Mucosa of descending colon (tissue), 3 donors: ENCODE results near the gene CHMP1B. TPM values are rescaled to one million over a fixed set of nuclear protein-coding genes. Genes with fewer than 3 reads are reported as not detected.
"Not testable (repeated sequence)": the region's sequence is repeated elsewhere in the genome, so short reads cannot be mapped to it uniquely, and the experiment has no call there.

Source experiments
- ATAC-seq: fragments of 200-7000 bp; cut with Tn5 transposase; one replicate; pipeline ENCODE4 v1.9.1; 2020; ENCODE audit warnings: mild to moderate bottlenecking, moderate library complexity
- DNase-seq, 3 donors: peaks; one replicate each; pipeline ENCODE4 v3.0.0-alpha.2; 2020
- H3K36me3 ChIP-seq: fragments of 200-600 bp; one replicate; pipeline ENCODE4 v1.8.0; 2021; ENCODE audit warnings: low read depth, mild to moderate bottlenecking
- H3K4me1 ChIP-seq: fragments of 200-600 bp; one replicate; pipeline ENCODE4 v1.8.0; 2021; ENCODE audit warnings: low read depth, mild to moderate bottlenecking
- H3K4me3 ChIP-seq: fragments of 200-600 bp; one replicate; pipeline ENCODE4 v1.8.0; 2021; ENCODE audit warnings: mild to moderate bottlenecking
- H3K9me3 ChIP-seq: fragments of 200-600 bp; one replicate; pipeline ENCODE4 v1.8.0; 2021; ENCODE audit warnings: mild to moderate bottlenecking
- intact Hi-C, 2 donors: fragments of 100-400 bp; cut with DNase I in 1 of 2; cut with micrococcal nuclease in 1 of 2; formaldehyde crosslinking; loops; one replicate each; pipeline versions ENCODE4 v1.11.0 to v1.11.1; 2022; cut with DNase I, micrococcal nuclease
- total RNA-seq, 3 donors: library from RNA; stranded (reverse); fragmentation: NEBNext Ultra II Directional in 2 of 3; extraction: Animal tissue kit (Norgen Biotek cat#: 25700) in 2 of 3; gene quantifications; one replicate each; pipeline versions ENCODE4 v1.2.1 to v1.2.4, GENCODE V29; 2021 to 2023
- TF ChIP-seq, protein P1 (sequence below): fragments of 200-600 bp; IDR thresholded peaks from one replicate; pipeline ENCODE4 v1.8.0; 2022; ENCODE audit warnings: antibody characterized with exemption, mild to moderate bottlenecking
- donor health status: DM: no; HTN: no; CAD: no; lungs with moderate emphysema.
- donor health status: DM: no; HTN: no; CAD: no.
- donor health status: DM: no; HTN: yes; CAD: no.

The CHMP1B gene
- total RNA-seq, 3 donors from 2014 or later: 60.9 to 88.3 (median 66.7) TPM

DNA sequence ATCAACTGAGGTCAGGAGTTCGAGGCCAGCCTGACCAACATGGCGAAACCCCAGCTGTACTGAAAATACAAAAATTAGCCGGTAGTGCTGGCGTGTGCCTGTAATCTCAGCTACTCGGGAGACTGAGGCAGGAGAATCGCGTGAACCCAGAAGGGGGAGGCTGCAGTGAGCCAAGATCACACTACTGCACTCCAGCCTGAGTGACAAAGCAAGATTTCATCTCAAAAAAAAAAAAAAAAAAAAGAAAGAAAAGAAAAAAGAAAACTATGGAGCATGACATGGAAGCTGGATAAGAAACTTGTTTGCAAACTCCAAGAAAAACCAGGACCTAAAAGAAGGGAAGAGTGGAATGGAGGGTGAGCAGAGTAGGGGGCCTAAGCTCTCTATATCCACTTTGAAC is 1.9 kb upstream of the CHMP1B start:
- intact Hi-C loops: no loop called here
- Histone ChIP-seq H3K9me3 (no peaks in the 10 kb centered on the region), H3K36me3 (no peaks in the 10 kb centered on the region), H3K4me3 (no peak overlapping the region), H3K4me1 (peaks cover 16% of the 10 kb centered on the region)
- TF ChIP-seq, protein P1, sequence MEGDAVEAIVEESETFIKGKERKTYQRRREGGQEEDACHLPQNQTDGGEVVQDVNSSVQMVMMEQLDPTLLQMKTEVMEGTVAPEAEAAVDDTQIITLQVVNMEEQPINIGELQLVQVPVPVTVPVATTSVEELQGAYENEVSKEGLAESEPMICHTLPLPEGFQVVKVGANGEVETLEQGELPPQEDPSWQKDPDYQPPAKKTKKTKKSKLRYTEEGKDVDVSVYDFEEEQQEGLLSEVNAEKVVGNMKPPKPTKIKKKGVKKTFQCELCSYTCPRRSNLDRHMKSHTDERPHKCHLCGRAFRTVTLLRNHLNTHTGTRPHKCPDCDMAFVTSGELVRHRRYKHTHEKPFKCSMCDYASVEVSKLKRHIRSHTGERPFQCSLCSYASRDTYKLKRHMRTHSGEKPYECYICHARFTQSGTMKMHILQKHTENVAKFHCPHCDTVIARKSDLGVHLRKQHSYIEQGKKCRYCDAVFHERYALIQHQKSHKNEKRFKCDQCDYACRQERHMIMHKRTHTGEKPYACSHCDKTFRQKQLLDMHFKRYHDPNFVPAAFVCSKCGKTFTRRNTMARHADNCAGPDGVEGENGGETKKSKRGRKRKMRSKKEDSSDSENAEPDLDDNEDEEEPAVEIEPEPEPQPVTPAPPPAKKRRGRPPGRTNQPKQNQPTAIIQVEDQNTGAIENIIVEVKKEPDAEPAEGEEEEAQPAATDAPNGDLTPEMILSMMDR: no peak
- DNase-seq: no peak
- no peak for ATAC-seq

DNA sequence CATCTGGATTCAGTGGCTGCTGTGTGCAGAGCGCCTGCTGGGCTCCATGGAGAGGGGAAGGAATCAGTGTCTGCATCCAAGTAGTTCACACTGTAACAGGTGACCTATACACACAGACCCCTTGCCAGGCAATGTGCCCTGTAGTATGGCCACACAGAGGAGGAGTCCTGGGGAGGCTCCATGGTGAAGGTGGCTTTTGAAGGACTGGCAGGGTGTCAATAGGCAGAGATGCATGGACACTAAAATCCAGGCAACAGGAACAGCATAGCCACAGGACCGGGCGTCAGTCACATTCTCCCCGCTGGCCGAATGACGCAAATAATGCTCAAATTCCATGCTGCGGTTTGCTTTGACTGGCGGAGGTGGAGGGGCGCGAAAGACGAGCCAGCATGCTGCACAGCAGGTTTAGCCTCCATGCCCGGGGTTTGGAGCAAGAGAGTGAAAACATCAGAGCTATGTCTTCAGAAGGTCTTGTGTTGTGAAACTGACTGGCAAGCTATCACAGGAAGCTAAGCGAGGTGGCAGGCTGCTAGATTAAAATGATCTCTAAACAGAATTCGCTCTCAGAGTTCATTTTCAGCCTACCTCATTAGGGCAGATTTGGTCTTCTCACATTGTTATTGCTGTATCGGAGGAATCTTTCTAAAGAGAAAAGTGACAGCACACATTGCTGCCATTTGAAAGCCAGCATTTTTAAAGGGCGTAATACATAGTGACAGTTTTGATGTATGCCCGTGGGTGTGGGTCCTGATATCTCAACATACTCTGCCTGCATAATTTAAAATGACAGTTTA is 1.2 kb upstream of the CHMP1B start:
- Histone ChIP-seq H3K4me1 (peaks cover 16% of the 10 kb centered on the region), H3K9me3 (no peaks in the 10 kb centered on the region), H3K4me3 (no peak overlapping the region), H3K36me3 (no peaks in the 10 kb centered on the region)
- intact Hi-C loops: loop anchor here (10.0 kb wide), 1 partner anchor 55 kb away; the partner anchor contains the start of gene MPPE1 (in 2 of the 2)
- DNase-seq (peak; percentile 56 to 73 (median 65)), ATAC-seq (peak; percentile 38)
- TF ChIP-seq, protein P1: no peak

DNA sequence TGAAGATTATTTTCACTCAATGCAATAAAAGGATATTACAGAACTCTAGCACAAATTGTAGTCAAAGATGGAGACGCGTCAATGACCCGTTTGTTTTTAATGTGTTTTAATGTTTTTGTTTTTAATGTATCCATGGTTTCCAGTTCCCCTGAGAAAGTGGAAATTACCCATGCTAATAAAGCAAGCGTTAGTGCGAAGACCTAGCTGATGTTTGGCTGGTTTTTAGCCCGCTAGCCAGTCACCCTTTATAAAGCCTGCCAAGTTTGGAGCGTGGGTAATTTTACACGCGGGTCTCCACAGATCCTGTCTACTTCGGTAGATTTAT is 430 bp upstream of the CHMP1B start:
- no peaks in the 10 kb centered on the region for H3K36me3 ChIP-seq
- TF ChIP-seq, protein P1: no peak
- peak overlapping the region; percentile 54 for H3K4me3 ChIP-seq
- no peaks in the 10 kb centered on the region for H3K9me3 ChIP-seq
- ATAC-seq: peak; percentile 15
- DNase-seq: no peak
- H3K4me1 ChIP-seq: peaks cover 16% of the 10 kb centered on the region
- intact Hi-C loops: loop anchor here (10.0 kb wide), 1 partner anchor 54 kb away; the partner anchor contains the start of gene MPPE1 (in 2 of the 2)

DNA sequence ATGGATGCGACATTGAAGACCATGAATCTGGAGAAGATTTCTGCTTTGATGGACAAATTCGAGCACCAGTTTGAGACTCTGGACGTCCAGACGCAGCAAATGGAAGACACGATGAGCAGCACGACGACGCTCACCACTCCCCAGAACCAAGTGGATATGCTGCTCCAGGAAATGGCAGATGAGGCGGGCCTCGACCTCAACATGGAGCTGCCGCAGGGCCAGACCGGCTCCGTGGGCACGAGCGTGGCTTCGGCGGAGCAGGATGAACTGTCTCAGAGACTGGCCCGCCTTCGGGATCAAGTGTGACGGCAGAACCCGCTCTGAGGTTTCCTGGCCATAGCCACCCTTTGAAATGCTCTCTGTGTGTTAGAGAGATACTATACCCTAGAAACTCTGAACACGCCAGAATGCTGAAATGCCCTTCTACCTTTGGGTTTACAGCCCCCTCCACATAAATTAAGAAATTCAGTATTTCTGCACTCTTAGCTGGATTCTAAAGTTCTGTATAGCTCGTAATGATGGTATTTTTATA is 659 bp downstream of the CHMP1B start:
- Histone ChIP-seq H3K36me3 (no peaks in the 10 kb centered on the region), H3K4me3 (peak overlapping the region; percentile 54), H3K4me1 (peaks cover 21% of the 10 kb centered on the region), H3K9me3 (no peaks in the 10 kb centered on the region)
- intact Hi-C loops: loop anchor here (10.0 kb wide), 1 partner anchor 53 kb away; the partner anchor contains the start of gene MPPE1 (in 2 of the 2)
- ATAC-seq (peak; percentile 54), DNase-seq (peak; percentile 57 to 78 (median 72))
- TF ChIP-seq, protein P1: no peak

DNA sequence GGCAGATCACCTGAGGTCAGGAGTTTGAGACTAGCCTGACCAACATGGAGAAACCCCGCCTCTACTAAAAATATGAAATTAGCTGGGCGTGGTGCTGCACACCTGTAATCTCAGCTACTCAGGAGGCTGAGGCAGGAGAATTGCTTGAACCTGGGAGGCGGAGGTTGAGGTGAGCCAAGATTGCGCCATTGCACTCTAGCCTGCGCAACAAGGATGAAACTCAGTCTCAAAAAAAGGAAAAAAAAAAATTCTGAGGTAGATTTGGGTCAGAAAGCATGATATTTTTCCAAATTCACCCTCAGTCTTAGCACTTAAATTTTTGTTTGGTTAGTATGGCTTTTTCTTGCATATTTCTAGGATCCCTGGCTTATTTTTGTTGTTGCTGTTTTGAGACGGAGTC is 3.3 kb downstream of the CHMP1B start:
- not testable (repeated sequence) for H3K9me3 ChIP-seq, H3K36me3 ChIP-seq, H3K4me3 ChIP-seq, ATAC-seq
- peak in 1 of 3 donors; percentile 23 for DNase-seq
- H3K4me1 ChIP-seq: peaks cover 34% of the 10 kb centered on the region
- intact Hi-C loops: loop anchor here (10.0 kb wide), 1 partner anchor 50 kb away; the partner anchor contains the start of gene MPPE1 (in 2 of the 2)
